K562 (cell line): ENCODE measurements around the gene NR1D2. TPM values are rescaled to one million over a fixed set of nuclear protein-coding genes. Genes with fewer than 3 reads are reported as not detected.

Experiments used
- ARID3A ChIP-seq: IDR thresholded peaks from 2 replicates; pipeline ENCODE4 v1.6.1; 2012; ENCODE audit warnings: low read depth, low read length, improper control_type of control experiment, borderline replicate concordance
- ARNT ChIP-seq, 2 experiments: fragments of 450-650 bp; IDR thresholded peaks; 2 replicates each; pipeline ENCODE4 v1.6.1; 2016; ENCODE audit warnings: mild to moderate bottlenecking in 1 of 2
- ATF2 ChIP-seq: sonication (generic); formaldehyde crosslinking; IDR thresholded peaks from 2 replicates; pipeline ENCODE4 v1.8.1; 2022; ENCODE audit warnings: missing genetic modification reagents
- EHMT2 ChIP-seq: fragments of 450-650 bp; IDR thresholded peaks from 2 replicates; pipeline ENCODE4 v1.6.1; 2018; ENCODE audit warnings: antibody characterized with exemption
- HMBOX1 ChIP-seq: sonication (generic); IDR thresholded peaks from 2 replicates; pipeline ENCODE4 v1.6.1; 2016
- MYC ChIP-seq, 2 experiments: fragments of 250-450 bp in 1 of 2; sonication (Bioruptor Pico) in 1 of 2; IDR thresholded peaks; 2 replicates each; pipeline versions ENCODE4 v1.5.1 to v1.6.1; 2012 to 2021; ENCODE audit warnings: low read depth in 2 of 2, borderline replicate concordance in 1 of 2, improper control_type of control experiment in 1 of 2, low read length in 1 of 2, mild to moderate bottlenecking in 1 of 2, moderate library complexity in 1 of 2
- NUFIP1 ChIP-seq: fragments of 450-650 bp; IDR thresholded peaks from 2 replicates; pipeline ENCODE4 v1.6.1; 2018; ENCODE audit not compliant: partially characterized antibody
- SAFB ChIP-seq: fragments of 200-400 bp; formaldehyde crosslinking; IDR thresholded peaks from 2 replicates; pipeline ENCODE4 v1.6.1; 2017; ENCODE audit warnings: low read depth, low read length, borderline replicate concordance
- SRSF7 ChIP-seq: fragments of 200-400 bp; formaldehyde crosslinking; optimal IDR thresholded peaks from 2 replicates; pipeline ENCODE3; 2017; ENCODE audit warnings: mild to moderate bottlenecking, low read depth, low read length
- TAF15 ChIP-seq: fragments of 200-400 bp; formaldehyde crosslinking; IDR thresholded peaks from 2 replicates; pipeline ENCODE4 v1.6.1; 2017; ENCODE audit warnings: mild to moderate bottlenecking, low read depth, low read length, moderate library complexity
- ZKSCAN3 ChIP-seq: fragments of 250-450 bp; sonication (Bioruptor Pico); IDR thresholded peaks from 2 replicates; pipeline ENCODE4 v1.4.0; 2020
- ZNF217 ChIP-seq: sonication (generic); formaldehyde crosslinking; IDR thresholded peaks from 2 replicates; pipeline ENCODE4 v1.8.0; 2022; ENCODE audit warnings: mild to moderate bottlenecking, missing genetic modification reagents
- ZNF274 ChIP-seq: IDR thresholded peaks from 2 replicates; pipeline ENCODE4 v1.6.1; 2011; ENCODE audit warnings: low read depth, mild to moderate bottlenecking, low read length, moderate library complexity, borderline replicate concordance
- ZNF766 ChIP-seq: fragments of 200-800 bp; sonication (Bioruptor generic); conservative IDR thresholded peaks from 2 replicates; pipeline ENCODE4 v1.6.1; 2016; ENCODE audit warnings: missing genetic modification characterization, missing compliant biosample characterization
- ZNF785 ChIP-seq: fragments of 250-450 bp; sonication (Bioruptor Pico); IDR thresholded peaks from 2 replicates; pipeline ENCODE4 v1.4.0; 2020; ENCODE audit warnings: mild to moderate bottlenecking
- polyA plus RNA-seq, 8 experiments: library from polyadenylated mRNA; depleted of rRNA in 4 of 8; stranded (reverse) in 5 of 8; unstranded in 3 of 8; fragments of >200 nt; fragmentation: Nextera tagmentation in 2 of 8; fragmentation: Illumina TruSeq in 1 of 8; extraction: Ambion mirVana in 2 of 8; extraction: Trizol in 1 of 8; gene quantifications; 2 replicates each; pipeline versions ENCODE4 v1.2.1 to v1.2.3, GENCODE V29; 2011 to 2014; ENCODE audit warnings: inconsistent platforms in 1 of 8, missing spikeins in 1 of 8
- total RNA-seq, 7 experiments: library from RNA; depleted of rRNA in 6 of 7; stranded (reverse); fragments of >200 nt in 6 of 7; fragmentation: Illumina TruSeq in 2 of 7; extraction: Trizol in 2 of 7; gene quantifications; 2 replicates each; pipeline versions ENCODE4 v1.2.1 to v1.2.3, GENCODE V29; 2011 to 2021; ENCODE audit warnings: low replicate concordance in 1 of 7
- TF ChIP-seq, protein P1 (sequence below): sonication (generic); formaldehyde crosslinking; IDR thresholded peaks from 2 replicates; pipeline ENCODE4 v1.8.0; 2022; ENCODE audit warnings: mild to moderate bottlenecking, missing genetic modification reagents
- TF ChIP-seq, protein P2 (sequence below): fragments of 250-450 bp; sonication (Bioruptor Pico); IDR thresholded peaks from 2 replicates; pipeline ENCODE4 v1.4.0; 2020; ENCODE audit warnings: mild to moderate bottlenecking, moderate library complexity, borderline replicate concordance

Gene NR1D2
- total and polyA plus RNA-seq, 9 of the 15 experiments (the other 6 are each of a cell fraction or from before 2014, with no cell fraction given) = 1.2 to 5.5 (median 2.9) TPM

- TF ChIP-seq ZNF217 (no peak), EHMT2 (0 out of 2 replicates have a peak, but pooled peaks have one; percentile 54), ZNF766 (CRISPR knock-in tag) (no peak), NUFIP1 (no peak), ARNT (IDR thresholded peaks at IDR 0.05) (no peak), MYC (IDR thresholded peaks at IDR 0.05; ENCODE audit: low read depth, low read length) (no peak), MYC (CRISPR knock-in tag; IDR thresholded peaks at IDR 0.05; ENCODE audit: borderline replicate concordance, low read depth) (no peak), TAF15 (no peak), SAFB (no peak), ZKSCAN3 (CRISPR knock-in tag) (no peak), HMBOX1 (no peak), SRSF7 (no peak), ZNF274 (no peak), ATF2 (CRISPR knock-in tag) (no peak), ZNF785 (CRISPR knock-in tag) (no peak), ARID3A (no peak)
- TF ChIP-seq, protein P1, sequence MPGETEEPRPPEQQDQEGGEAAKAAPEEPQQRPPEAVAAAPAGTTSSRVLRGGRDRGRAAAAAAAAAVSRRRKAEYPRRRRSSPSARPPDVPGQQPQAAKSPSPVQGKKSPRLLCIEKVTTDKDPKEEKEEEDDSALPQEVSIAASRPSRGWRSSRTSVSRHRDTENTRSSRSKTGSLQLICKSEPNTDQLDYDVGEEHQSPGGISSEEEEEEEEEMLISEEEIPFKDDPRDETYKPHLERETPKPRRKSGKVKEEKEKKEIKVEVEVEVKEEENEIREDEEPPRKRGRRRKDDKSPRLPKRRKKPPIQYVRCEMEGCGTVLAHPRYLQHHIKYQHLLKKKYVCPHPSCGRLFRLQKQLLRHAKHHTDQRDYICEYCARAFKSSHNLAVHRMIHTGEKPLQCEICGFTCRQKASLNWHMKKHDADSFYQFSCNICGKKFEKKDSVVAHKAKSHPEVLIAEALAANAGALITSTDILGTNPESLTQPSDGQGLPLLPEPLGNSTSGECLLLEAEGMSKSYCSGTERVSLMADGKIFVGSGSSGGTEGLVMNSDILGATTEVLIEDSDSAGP = no peak
- TF ChIP-seq, protein P2, sequence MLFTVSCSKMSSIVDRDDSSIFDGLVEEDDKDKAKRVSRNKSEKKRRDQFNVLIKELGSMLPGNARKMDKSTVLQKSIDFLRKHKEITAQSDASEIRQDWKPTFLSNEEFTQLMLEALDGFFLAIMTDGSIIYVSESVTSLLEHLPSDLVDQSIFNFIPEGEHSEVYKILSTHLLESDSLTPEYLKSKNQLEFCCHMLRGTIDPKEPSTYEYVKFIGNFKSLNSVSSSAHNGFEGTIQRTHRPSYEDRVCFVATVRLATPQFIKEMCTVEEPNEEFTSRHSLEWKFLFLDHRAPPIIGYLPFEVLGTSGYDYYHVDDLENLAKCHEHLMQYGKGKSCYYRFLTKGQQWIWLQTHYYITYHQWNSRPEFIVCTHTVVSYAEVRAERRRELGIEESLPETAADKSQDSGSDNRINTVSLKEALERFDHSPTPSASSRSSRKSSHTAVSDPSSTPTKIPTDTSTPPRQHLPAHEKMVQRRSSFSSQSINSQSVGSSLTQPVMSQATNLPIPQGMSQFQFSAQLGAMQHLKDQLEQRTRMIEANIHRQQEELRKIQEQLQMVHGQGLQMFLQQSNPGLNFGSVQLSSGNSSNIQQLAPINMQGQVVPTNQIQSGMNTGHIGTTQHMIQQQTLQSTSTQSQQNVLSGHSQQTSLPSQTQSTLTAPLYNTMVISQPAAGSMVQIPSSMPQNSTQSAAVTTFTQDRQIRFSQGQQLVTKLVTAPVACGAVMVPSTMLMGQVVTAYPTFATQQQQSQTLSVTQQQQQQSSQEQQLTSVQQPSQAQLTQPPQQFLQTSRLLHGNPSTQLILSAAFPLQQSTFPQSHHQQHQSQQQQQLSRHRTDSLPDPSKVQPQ = peak; percentile 11; the same call in 1 of the 2 replicates
Observed at GRCh38 chr3:23944861-23945662, at the start of gene NR1D2 (continued).
